ENCODE data around the gene TRABD2A.
"Not testable (repeated sequence)": the region's sequence is repeated elsewhere in the genome, so short reads cannot be mapped to it uniquely, and the experiment has no call there.

Gene TRABD2A

DNA sequence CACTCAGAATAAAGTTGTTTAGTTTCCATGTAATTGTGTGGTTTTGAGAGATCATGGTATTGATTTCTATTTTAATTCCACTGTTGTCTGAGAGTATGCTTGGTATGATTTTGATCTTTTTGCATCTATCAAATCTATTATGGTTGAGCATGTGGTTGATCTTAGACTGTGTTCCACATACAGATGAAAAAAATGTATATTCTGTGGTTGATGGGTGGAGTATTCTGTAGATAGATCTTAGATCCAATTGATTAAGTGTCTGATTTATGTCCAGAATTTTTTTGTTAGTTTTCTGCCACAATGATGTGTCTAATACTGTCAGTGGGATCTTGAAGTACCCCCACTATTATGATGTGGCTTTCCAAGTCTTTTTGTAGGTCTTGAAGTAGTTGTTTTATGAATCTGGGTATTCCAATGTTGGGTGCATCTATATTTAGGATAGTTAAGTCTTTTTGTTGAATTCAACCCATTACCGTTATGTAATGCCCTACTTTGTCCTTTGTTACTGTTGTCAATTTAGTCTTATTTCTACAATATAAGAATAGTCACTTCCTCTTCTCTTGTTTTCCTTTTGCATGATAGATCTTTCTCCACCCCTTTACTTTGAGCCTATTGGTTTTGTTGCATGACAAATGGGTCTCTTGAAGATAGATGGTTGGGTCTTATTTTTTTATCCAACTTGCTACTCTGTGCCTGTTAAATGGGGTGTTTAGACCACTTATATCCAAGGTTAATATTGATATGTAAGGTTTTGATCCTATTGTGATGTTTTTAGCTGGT is 101.8 kb downstream of the TRABD2A start:
- no peak for DNase-seq (ENCODE audit: low spot score)

DNA sequence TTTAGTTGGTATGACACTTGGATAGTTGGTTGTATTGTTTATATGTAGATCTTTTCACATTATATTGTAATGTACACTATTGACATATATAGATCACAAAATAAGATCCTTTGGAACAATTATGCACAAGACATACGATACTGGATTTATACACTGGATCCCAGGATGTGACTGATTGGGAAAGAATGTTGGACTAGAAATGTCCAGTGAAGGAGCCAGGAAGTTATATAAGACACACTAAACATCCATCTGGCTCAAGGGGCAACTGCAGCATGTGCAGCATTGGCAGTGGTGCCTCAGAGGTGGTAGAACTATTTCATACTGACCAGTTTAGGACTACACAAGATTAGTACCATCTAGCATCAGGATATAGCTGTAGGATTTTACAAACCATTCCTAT is 104.9 kb downstream of the TRABD2A start:
- no peak for DNase-seq (ENCODE audit: low spot score)

DNA sequence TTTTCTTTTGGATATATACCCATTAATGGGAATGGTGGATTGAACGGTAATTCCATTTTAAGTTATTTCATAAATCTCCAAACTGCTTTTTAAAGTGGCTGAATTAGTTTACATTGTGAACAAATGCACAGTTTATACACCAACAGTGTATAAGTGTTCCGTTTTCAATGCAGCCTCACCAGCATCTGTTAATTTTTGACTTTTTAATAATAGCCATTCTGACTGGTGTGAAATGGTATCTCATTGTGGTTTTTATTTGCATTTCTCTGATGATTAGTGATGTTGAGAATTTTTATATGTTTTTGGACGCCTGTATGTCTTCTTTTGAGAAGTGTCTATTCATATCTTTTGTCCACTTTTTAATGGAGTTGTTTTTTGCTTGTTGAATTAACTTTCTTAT is 107.3 kb downstream of the TRABD2A start:
- not testable (repeated sequence) for DNase-seq (ENCODE audit: low spot score)

Data from AG08395 (cell line).